ENCODE data around the gene RGS10. TPM values are rescaled to one million over a fixed set of nuclear protein-coding genes. Genes with fewer than 3 reads are reported as not detected.

RGS10 gene
- total and polyA plus RNA-seq, 2 of the 8 experiments (the other 6 are each of a cell fraction or from before 2014, with no cell fraction given): 5.5 to 13.1 TPM

- Histone ChIP-seq H3K14ac (ENCODE audit: insufficient read length) (no peak overlapping the region), H3K27ac (ENCODE audit: low read depth, low read length) (no peak overlapping the region), H2AFZ (ENCODE audit: low read length) (no peak overlapping the region), H3K79me1 (ENCODE audit: low read depth, low read length) (no peaks in the 10 kb centered on the region), H3K4me3 (ENCODE audit: extremely low read depth in 1 of 4, insufficient read depth in 2 of 4, low read depth in 3 of 4, low read length in 4 of 4) (no peak overlapping the region), H2BK120ac (replicated peaks; ENCODE audit: low read depth, low read length) (no peak overlapping the region), H3K36me3 (ENCODE audit: control insufficient read depth in 2 of 4, insufficient read depth in 4 of 4, low read length in 3 of 4) (no peaks in the 10 kb centered on the region), H3K9ac (replicated peaks in 1 of 4; ENCODE audit: extremely low read depth in 1 of 4, low read depth in 3 of 4, low read length in 3 of 4) (no peak overlapping the region), H2BK12ac (ENCODE audit: low read depth, low read length) (no peak overlapping the region), H2BK15ac (ENCODE audit: low read length) (no peak overlapping the region), H3K4me1 (replicated peaks in 1 of 4; ENCODE audit: control insufficient read depth in 3 of 4, insufficient read depth in 4 of 4, low read length in 3 of 4) (peaks cover 0 to 4% (median 0%) of the 10 kb centered on the region in 4 experiments; a peak in 3 of 7 replicates), H3K56ac (replicated peaks; ENCODE audit: insufficient read length, low read depth, low read length) (no peak overlapping the region), H4K8ac (ENCODE audit: extremely low read depth, insufficient read depth, low read length) (no peak overlapping the region), H4K20me1 (replicated peaks in 1 of 2; ENCODE audit: control insufficient read depth in 1 of 2, insufficient read depth in 2 of 2, low read length in 2 of 2) (peaks cover 0 to 1% of the 10 kb centered on the region in 2 experiments), H3K4ac (replicated peaks; ENCODE audit: insufficient read length, low read depth, low read length) (no peak overlapping the region), H3K4me2 (ENCODE audit: insufficient read depth in 1 of 2, low read depth in 2 of 2, low read length in 2 of 2) (no peak overlapping the region), H3K27me3 (replicated peaks in 1 of 4; ENCODE audit: control insufficient read depth in 3 of 4, extremely low read depth in 1 of 4, insufficient read depth in 3 of 4, low read length in 3 of 4) (no peaks in the 10 kb centered on the region; a peak in 2 of 7 replicates), H2BK5ac (ENCODE audit: low read depth, low read length) (no peak overlapping the region), H2BK20ac (ENCODE audit: low read length) (no peak overlapping the region), H3K23ac (ENCODE audit: insufficient read length) (no peak overlapping the region), H3K79me2 (ENCODE audit: control insufficient read depth in 1 of 2, insufficient read depth in 2 of 2, low read length in 2 of 2) (no peaks in the 10 kb centered on the region), H4K91ac (replicated peaks; ENCODE audit: insufficient read length, low read length) (no peak overlapping the region), H3K18ac (ENCODE audit: extremely low read depth, low read length) (no peak overlapping the region), H2AK5ac (ENCODE audit: low read depth, low read length) (no peak overlapping the region), H3K23me2 (ENCODE audit: low read depth, low read length) (no peaks in the 10 kb centered on the region), H4K5ac (ENCODE audit: insufficient read length, low read depth, low read length) (no peak overlapping the region), H3K9me3 (ENCODE audit: insufficient read depth in 2 of 2, low read depth in 1 of 2, low read length in 1 of 2) (no peaks in the 10 kb centered on the region)
- FAIRE-seq (no peak), DNase-seq (ENCODE audit: low read depth in 1 of 2, low spot score in 2 of 2) (no peak)
- CTCF ChIA-PET (ENCODE audit: partially characterized antibody): interaction anchor here (1.0 to 2.0 kb wide), 3 partner anchors 8 to 12 kb away, joined by 3 to 7 read pairs (median 5); no protein-coding TSS in a partner anchor
- WGBS, 2 experiments (ENCODE audit: extremely low coverage in 1 of 2, insufficient coverage in 1 of 2, insufficient read length in 1 of 2, insufficient replicate concordance in 2 of 2, low coverage in 1 of 2, low lambda C conversion rate in 2 of 2, missing lambda C conversion rate in 1 of 2): 85% methylated on average over 8 of the region's 8 CpGs; no CpG with 5 or more reads in 1 of the 2 experiments
- POLR2A ChIA-PET (ENCODE audit: partially characterized antibody): interaction anchor here (0.9 kb wide), 1 partner anchor 8 kb away, joined by 6 read pairs; no protein-coding TSS in a partner anchor
- TF ChIP-seq CREB1 (IDR thresholded peaks at IDR 0.05) (no peak), FOSL1 (IDR thresholded peaks at IDR 0.05; ENCODE audit: insufficient read depth, low read depth, low read length) (no peak), TAF7 (optimal IDR thresholded peaks at IDR 0.05; ENCODE audit: borderline replicate concordance, low read depth, low read length) (no peak), SIN3A (conservative IDR thresholded peaks at IDR 0.05 in 1 of 2, IDR thresholded peaks at IDR 0.05 in 1 of 2; ENCODE audit: low read depth in 1 of 2, low read length in 2 of 2) (no peak), RNF2 (IDR thresholded peaks at IDR 0.05; ENCODE audit: borderline replicate concordance, low read depth, low read length, missing control alignments, poor library complexity, severe bottlenecking) (no peak), BRCA1 (IDR thresholded peaks at IDR 0.05; ENCODE audit: low read depth, low read length) (no peak)
These were observed 42.3 kb downstream of the RGS10 start for GRCh38 chr10:119500123-119500795.

Measured in H1 (cell line).